ENCODE data around the gene WLS.

- TF ChIP-seq, protein P1, sequence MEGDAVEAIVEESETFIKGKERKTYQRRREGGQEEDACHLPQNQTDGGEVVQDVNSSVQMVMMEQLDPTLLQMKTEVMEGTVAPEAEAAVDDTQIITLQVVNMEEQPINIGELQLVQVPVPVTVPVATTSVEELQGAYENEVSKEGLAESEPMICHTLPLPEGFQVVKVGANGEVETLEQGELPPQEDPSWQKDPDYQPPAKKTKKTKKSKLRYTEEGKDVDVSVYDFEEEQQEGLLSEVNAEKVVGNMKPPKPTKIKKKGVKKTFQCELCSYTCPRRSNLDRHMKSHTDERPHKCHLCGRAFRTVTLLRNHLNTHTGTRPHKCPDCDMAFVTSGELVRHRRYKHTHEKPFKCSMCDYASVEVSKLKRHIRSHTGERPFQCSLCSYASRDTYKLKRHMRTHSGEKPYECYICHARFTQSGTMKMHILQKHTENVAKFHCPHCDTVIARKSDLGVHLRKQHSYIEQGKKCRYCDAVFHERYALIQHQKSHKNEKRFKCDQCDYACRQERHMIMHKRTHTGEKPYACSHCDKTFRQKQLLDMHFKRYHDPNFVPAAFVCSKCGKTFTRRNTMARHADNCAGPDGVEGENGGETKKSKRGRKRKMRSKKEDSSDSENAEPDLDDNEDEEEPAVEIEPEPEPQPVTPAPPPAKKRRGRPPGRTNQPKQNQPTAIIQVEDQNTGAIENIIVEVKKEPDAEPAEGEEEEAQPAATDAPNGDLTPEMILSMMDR (IDR thresholded peaks at IDR 0.05; ENCODE audit: insufficient read depth, low read depth, low read length): no peak
- TF ChIP-seq EZH2 (IDR thresholded peaks at IDR 0.05; ENCODE audit: insufficient read depth, low read length): no peak
These were observed 150.5 kb downstream of the WLS start for GRCh38 chr1:68081775-68082283.
